Stimulated activated CD4-positive, alpha-beta T cell treated with anti-CD3 and anti-CD28 coated beads, Interleukin-4, amount 100 ng/mL, for 1 hour (primary cell): ENCODE data around the gene THAP12.
"Not testable (repeated sequence)": the region's sequence is repeated elsewhere in the genome, so short reads cannot be mapped to it uniquely, and the experiment has no call there.

Experiments used
- DNase-seq: peaks from one replicate; pipeline ENCODE4 v3.0.0-alpha.2; 2020

The THAP12 gene

DNA sequence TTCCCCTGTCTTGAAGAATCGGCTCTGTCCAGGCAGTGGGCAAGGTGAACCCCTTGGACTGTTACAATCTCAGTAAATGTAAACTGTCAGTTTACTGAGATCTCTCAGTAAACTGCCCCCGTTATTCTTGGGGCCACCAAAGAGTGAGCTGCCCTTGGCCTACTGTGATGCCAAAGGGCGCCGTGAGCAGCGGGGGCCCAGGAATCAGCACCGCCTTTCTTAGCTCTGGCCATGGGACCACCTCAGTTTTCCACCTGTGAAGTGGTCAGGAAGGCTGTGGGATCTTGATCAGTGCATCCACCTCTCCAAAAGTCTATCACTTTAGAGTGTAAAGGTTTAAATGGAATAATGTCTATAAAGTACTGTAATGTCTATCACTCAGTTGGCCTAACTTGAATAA, 57.1 kb downstream of the THAP12 start:
- DNase-seq = no peak

DNA sequence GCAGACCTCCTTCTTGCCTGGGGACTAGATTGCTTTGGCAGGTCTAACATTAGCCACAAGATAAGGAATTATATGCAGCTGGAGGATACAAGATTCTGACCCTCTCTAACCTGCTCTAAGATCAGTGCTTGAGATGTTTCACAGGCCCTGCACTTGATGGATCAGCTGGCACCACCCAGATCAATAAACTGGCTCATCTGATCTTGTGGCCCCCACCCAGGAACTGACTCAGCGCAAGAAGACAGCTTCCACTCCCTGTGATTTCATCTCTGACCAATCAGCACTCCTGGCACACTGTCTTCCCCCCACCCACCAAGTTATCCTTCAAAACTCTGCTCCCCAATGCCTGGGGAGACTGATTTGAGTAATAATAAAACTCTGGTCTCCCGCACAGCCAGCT, 57.6 kb downstream of the THAP12 start:
- DNase-seq = not testable (repeated sequence)

- no peak for DNase-seq
These were observed 58.0 kb downstream of the THAP12 start for GRCh38 chr11:76322942-76323341.

DNA sequence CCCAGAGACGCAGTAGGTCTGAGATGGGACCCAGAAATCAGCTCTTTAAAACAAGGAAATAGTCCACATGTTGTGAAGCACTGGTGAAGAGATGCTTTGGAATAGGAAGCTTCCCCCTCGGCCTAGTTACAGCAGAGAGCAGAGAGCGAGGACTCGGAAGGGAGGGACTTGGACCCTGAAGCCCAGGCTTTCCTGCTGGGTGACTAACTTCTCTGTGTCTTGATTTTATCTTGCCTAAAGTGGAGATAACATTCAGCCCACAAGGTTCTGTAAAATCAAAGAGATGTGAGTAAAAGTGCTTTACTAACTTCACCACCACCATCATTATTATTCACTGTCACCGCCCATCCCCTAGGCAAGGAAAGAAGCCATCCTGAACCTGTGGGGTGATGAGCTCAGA, 58.4 kb downstream of the THAP12 start:
- no peak for DNase-seq

DNA sequence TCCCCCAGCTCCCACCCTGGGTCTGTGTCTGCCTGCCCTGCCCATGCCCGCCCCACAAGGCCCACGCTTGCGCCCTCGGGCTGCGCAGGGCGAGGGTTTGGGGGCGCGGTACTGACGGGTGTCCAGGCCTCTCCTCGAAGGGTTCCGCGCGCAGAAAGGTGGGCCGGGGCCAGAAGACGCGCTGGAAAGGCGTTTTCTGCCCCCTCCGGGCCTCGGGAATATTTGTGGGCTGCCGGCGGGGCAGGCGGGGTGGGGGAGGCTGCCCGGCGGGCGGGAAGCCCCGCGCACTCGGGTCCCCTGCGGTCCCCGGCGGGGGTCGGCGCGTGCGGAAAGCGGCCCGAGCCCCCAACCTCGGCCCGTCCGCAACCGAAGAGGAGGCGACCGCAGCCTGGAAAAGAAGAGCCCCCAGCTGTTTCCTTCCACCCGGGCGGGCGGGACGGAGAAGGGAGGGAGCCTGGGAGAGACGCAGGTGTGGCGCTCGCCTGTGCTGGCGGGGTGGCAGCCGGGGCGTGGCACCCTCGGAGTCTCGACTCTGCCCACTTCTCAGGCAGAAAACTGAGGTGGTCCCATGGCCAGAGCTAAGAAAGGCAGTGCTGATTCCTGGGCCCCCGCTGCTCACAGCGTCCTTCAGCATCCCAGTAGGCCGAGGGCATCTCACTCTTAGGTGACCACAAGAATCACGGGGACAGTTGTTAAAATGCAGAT, 59.0 kb downstream of the THAP12 start:
- DNase-seq = no peak

DNA sequence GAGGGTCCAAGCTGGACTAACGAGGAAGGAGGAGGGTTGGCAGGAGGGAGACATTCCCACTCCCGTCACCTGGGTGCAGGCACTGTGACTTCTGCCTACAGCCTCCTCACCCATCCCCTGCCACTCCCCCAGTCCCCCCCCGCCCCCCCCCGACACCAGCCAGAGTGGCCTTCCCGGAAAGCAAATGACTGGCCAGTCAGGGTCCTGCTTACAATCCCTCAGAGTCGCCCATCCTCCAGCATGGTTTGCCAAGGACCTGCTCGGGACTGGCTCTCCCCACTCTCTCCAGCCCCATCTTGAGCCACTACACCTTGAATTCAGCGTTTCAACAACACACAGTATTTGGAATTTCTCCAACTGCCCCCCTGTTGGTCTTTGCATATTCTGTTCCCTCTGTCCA, 59.6 kb downstream of the THAP12 start:
- DNase-seq = no peak

DNA sequence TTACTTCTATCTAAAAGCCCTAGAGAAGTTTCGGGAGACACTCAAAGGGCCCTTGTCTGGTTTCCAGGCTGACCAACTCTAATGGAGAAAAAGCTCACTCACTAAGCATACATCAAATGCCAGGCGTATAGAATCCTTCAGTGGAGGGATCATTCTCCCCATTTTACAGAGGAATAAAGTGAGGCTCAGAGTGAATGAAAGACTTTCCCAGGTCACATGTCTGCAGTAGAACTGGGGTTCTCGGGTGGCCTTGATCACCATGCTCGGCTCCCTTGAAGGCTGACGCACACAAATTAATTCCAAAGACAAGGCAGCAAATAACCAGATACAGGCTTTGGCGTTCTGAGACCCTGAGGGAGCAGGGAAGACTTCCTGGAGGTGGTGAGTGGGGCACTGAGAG, 60.0 kb downstream of the THAP12 start:
- DNase-seq = no peak

DNA sequence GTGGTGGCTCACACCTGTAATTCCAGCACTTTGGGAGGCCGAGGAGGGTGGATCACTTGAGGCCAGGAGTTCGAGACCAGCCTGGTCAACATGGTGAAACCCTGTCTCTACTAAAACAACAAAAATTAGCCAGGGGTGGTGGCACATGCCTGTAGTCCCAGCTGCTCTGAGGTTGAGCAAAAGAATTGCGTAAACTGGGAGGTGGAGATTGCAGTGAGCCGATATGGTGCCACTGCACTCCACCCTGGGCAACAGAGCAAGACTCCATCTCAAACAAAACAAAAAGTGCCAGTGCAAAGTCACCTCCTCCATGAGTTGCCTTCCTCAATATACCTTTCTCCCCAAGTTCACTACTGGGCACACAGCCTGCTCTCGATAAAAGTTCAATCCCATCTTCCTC, 61.1 kb downstream of the THAP12 start:
- DNase-seq = not testable (repeated sequence)

DNA sequence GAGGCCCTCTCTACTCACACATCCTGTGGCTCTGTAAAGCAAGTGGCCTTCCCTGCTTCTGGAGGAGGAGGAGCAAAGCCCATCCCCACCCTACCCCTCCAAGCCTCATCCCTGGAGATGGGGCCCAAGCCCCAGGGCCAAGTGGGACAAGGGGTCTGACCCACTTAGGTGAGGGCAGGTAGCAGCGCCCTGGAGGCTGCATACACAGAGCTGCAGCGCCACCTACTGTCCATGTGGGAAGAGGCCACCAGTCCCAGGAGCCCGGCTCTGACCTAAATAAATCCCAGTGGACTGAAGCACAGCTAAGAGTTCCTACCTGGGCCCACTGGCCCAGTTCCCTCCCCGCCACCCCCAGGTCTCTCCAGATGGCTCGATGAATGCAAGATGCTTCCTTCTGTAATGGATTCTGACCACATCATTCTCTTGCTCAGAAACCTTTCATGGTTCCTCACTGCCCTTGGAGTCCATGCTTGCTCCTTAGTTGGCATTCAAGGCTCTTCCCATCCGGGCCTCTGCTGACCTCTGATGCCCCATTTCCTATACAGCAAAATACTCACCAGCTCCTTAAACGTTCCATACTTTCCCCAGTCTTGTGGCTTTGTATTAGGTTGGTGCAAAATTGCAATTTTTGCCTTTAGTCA, 62.1 kb downstream of the THAP12 start:
- peak; percentile 86 for DNase-seq

- DNase-seq = no peak
These were observed 63.6 kb downstream of the THAP12 start for GRCh38 chr11:76317296-76317695.

- no peak for DNase-seq
These were observed 64.2 kb downstream of the THAP12 start for GRCh38 chr11:76316726-76317125.

- DNase-seq = no peak
These were observed 65.6 kb downstream of the THAP12 start for GRCh38 chr11:76315182-76315853.

GRCh38 chr11:76314741-76315090, 66.2 kb downstream of the THAP12 start:
- no peak for DNase-seq

GRCh38 chr11:76313913-76314740, 66.8 kb downstream of the THAP12 start:
- no peak for DNase-seq

- DNase-seq = no peak
These were observed 67.7 kb downstream of the THAP12 start for GRCh38 chr11:76313271-76313670.

DNA sequence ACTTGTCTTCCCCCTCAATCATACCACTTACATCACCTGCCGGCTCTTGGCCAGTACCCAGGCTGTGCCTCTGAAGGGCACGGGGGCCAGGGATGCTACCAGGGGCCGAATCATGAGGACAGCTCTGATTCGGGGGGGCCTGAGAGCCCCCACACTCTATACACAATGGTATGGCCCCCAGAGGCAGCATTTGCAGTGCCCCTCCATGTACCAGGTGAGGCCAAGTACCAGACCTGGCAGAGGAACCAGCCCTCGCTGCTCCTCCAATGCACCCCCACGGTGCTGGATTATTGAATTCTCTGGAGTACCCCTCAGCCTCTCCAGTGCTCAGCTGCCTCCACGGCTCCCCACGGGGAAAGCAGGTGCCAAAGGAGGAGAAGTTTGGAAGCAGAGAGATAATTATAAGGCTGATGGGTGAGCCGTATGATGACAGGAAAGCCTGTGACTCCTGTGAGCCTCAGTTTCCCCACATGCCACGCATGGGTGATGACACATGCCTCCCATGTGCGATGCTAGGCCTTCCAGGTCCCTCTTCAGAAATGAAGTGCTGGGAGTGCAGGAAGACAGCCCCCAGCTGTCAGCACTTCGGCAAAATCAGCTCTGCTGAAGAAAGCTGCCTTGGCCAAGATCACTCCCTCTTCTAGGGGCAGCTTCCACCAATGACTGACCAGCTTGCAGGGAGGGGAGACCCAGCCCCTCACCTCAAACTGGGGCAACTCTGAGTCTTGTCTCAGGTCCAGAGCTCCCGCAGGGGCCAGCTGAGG, 69.9 kb downstream of the THAP12 start:
- no peak for DNase-seq

DNA sequence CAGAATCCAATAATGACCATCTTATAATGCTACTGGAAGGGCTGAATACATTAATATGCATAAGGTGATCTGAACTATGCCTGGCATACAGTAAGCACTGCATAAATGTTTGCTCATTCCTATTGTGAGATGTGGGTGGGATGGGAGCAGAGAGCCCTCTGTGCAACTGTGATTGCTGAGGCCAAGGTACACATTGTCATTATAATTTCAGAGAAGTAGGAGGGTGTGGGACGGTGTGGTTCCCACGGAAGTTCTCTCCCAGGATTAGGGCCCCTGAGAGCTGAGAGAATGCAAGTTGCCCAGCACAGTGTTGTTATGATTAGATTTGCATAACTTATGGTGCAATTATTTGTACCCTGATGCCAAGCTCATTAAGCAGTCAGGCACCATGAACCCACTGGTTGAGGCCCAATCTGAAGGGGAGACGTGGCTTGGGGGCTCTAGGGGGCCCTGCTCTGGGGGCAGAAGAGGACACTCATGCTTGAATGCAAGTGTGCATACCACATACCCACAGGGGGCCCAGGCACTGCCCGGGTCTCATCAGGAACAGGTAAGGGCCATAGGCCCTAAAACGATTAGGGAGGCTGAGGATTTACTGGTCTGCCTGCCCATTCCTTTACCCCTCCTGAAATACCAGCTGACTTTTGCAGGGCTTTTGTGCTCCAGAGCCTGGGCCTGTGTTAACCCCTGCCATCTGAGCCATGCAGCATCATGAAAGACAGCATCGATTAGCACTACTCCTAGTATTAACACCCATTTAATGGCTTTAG, 72.8 kb downstream of the THAP12 start:
- no peak for DNase-seq

- no peak for DNase-seq
These were observed 73.5 kb downstream of the THAP12 start for GRCh38 chr11:76307396-76307795.

- no peak for DNase-seq
These were observed 77.5 kb downstream of the THAP12 start for GRCh38 chr11:76303399-76303798.

- DNase-seq = no peak
These were observed 77.9 kb downstream of the THAP12 start for GRCh38 chr11:76302996-76303395.
